ENCODE data around the gene SMG6.
"Not testable (repeated sequence)": the region's sequence is repeated elsewhere in the genome, so short reads cannot be mapped to it uniquely, and the experiment has no call there.

Gene SMG6

DNA sequence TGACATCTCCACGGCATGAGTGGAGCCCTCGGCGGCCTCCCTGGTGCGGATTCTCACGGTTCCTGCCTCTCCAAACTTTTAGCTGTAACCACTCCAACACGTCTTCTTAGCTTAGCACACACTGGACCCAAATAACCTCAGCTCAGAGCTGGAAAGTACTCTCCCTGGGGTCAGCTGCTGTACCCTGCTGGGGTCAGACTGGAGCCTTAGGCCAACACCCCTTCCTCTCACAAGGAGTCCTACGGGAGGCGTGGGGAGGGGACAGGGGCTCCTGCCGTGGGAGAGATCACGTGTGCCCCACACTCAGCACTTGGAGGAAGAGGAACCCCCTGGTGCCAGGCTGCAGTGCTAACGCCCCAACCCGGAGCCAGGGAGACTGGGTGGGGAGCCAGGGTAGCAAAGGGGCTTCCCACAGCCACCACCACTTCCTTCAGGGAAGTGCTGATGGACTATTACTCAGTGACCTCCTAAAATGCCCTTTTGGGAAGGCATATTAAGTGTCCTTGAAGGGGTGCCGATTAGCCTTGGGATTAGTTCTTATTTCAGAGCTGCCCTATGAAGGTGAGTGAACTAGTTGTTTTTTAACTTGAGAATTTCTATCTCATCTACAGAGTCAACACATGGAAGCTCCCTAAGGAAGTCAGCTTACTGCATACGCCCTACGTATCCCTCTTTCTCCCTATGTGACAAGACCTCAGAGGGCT is 124.6 kb downstream of the SMG6 start:
- DNase-seq (ENCODE audit: low read depth): no peak

DNA sequence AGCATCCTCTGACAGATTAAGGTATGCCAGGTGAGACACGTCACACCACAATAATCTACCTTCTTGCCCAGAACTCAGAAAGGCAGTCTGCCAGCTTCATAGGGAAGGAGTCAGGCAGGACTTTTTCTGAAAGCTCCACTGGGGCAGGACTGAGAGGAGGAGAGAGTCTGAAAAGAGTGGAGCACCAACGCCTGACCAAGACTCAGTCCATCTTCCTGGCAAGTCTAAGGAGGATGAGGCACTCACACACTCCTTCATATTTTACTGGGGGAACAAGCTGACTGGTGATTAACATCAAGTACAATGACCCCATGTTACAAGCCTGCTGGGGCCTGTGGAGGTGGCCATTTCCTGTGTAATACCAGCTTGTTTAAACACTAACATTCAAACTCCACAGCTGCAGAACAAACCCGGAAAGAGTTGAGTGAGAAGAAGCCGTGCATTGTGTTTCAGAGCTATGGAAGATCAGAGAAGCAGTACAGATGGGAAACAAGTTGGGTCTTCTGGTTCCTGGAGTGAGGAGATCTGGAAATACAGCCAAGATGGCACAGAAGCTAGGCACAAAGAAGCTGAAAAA is 126.3 kb downstream of the SMG6 start:
- DNase-seq (ENCODE audit: low read depth): no peak

DNA sequence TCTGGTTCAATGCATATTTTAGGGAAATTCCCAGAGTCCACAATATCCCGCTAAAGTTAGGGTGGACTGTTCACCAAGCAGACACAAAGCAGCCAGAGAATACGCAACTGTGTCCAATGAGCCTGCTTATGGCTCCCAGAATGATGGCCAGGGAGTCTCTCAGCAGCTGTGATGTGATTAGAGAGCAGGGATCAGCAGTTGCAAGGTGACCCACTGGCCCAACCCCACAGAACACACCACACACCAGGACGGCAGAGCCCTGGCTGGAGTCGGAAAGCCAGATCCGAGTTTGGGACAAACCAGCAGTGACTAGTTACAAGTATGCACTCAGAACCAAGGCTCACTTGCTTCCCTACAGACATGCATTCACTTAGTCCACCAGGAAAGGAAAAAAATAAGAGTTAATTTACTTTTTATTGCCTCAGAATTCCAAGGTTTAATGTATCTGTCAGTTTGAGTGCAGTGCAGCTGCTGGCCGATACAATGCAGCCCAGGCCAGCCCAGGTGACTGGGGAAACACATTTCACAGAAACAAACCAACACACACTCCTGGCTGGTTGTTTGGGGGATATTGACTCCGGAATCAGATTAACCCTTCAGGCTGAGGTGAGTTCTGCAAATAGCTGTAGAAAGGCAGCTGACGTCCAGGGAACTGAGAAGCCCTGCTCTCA is 127.0 kb downstream of the SMG6 start:
- DNase-seq (ENCODE audit: low read depth): no peak

DNA sequence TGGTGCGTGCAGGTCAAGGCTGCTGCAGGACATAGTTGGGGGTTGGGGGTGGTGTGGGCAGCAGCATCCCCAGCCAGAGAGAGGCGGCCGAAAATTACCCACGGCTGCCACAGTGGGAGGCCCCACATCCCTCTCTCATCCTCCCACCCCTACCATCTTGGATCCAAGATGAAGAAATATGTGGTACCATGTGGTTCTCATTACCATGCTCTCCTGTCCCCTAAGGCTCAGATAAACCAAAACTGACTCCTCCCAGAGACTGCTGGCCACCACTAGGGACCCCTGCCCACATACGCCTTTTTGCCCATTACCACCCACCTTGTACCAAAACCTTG is 128.3 kb downstream of the SMG6 start:
- DNase-seq (ENCODE audit: low read depth): no peak

DNA sequence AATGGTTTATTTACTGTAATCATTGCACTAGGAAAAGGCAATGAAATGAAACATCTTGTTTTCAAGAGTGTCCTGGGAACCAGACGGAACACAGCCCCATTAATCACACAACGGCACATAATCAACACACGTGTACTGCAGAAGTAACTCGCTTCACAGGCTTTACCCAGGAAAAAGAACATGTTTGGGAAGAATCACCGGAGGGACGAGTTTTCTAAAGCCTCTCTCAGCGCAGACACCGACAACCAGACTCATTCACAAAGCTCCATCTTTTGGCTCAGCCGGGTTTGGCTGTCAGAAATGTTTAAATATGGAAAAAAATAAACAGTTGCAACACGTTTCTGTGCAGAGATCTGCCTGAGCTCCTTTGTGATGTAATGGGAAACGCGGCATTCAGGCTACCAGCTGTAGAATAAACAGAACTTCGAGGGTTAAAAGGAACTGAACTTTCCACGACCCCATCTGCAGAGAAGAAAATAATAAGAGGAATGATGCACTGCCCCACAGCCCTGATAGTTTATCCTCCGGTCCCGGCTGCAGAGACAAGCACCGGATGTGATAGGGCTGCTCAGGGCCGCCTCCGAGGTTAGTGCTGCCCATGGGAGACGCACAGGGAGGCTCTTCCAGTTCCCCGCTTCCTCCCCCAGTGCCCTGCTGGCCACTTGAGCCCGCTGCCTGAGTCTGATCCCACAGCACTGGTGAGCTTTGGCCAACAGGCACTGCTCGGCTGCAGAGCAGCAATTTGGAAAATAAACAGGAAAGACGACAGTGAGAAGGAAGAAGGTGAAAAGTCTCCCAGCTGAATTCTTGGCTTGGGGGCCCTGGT is 128.9 kb downstream of the SMG6 start:
- no peak for DNase-seq (ENCODE audit: low read depth)

DNA sequence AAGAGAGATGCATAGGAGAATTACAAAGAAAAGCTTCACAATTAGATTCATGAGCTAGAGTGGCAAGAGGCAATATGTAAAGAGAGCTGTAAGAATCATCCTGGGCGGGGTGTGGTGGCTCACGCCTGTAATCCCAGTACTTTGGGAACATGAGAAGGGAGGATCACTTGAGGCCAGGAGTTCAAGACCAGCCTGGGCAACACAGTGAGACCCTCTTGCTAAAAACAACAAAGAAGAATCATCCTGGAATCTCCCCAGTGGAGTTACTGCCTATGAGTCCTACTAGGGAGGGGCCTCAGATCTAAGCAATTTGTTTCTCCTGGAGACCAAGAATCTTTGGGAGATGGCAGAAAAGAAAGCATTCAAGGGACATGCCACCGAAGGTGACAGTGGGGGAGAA is 129.6 kb downstream of the SMG6 start:
- no peak for DNase-seq (ENCODE audit: low read depth)

DNA sequence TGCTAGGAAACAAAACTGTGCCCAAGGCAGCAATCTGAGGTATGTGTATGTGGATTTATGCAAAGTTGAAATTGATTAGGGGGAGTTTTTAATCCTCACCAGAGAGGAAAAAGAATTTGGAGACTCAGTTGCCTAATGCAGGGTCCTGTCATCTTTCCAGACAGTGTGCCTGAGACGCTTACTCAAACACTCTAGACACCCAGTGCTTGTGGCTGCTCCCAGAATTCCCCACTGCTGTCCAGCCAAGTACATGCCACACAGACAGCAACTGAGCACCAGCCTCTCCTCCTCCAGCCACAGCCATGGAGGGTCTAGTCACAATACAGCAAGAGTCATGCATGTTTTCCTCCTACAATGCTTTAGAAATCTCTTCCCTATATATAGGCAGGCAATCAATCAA is 130.6 kb downstream of the SMG6 start:
- DNase-seq (ENCODE audit: low read depth): no peak

DNA sequence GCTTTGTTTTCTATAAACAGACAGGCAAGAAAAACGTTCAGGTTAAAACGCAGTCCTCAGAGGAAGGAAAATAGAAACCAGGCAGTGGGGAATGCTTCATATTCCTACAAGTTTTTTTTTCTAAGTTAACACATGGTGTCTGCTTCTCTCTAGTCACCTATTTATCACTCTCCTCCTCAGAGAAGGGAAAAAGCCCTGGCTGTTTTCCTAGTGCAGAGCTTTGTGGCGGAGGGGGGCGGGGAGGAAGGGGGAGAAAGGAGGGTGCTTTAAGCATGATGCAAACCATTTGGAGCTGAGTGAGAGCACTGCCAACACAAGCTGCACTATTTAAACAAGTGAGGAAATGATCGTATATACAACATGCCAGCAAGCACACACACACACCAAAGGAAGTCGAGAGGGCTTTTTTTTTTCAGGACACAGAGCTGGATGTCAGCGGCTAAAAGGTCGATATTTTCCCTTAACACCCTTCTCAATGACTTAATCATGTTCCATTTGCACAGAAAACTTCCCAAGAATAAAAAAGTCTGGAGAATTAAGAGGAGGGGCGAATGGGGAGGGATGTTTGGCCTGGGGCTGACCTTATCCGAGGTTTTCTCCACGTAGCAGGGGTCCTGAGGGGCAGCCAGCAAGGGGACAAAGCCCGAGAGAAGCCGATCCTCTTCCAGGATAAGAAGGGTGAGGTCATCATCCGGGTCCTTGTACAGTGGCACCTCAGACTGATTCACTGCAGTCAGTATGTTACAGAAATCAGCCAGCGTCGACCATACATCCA is 131.3 kb downstream of the SMG6 start:
- no peak for DNase-seq (ENCODE audit: low read depth)

DNA sequence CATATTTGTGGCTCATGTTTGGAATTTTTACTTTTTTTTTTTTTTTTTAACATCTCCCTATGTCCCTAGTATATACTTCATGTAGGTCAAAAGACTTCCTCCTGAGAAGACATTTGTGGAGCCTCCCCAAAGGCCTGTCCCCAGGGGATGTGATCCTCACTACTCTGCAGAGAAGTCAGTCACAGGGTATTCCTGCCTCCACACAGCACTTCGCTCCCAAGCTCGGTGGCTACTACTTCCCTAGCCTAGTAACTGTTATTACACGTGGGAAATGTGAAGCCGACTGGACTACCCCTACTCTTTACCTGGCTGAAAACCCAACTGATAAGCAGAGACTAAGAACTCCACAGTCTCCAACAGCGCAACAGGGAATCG is 131.9 kb downstream of the SMG6 start:
- DNase-seq (ENCODE audit: low read depth): no peak

DNA sequence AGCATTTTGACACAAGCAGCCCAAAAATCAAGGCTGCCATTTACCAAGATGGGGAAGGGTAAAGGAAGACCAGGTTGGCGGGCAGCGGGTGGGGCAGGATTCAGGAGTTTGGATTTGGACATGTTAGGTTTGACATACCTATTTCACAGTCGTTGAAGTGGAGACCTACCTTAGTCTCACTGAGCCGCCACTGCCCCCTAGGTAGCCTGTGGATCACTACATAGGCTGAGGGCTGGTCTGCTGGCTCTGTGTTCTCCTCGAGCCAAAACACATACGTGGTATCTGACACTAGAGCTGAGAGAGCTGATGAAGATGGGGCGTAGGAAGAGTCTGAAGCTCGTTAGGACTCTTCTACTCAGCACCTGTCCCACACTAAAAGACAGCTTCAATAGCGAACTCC is 133.6 kb downstream of the SMG6 start:
- DNase-seq (ENCODE audit: low read depth): no peak

DNA sequence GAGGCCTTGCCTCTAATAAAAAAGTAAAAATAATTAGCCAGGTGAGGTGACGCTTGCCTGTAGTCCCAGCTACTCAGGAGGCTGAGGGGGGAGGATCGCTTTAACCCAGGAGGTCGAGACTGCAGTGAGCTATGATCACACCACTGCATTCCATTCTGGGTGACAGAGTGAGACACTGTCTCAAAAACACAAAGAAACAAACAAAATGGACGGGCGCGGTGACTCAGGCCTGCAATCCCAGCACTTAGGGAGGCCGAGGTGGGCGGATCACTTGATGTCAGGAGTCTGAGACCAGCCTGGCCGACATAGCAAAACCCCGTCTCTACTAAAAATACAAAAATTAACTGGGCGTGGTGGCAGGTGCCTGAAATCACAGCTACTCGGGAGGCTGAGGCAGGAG is 137.9 kb downstream of the SMG6 start:
- DNase-seq (ENCODE audit: low read depth): not testable (repeated sequence)

DNA sequence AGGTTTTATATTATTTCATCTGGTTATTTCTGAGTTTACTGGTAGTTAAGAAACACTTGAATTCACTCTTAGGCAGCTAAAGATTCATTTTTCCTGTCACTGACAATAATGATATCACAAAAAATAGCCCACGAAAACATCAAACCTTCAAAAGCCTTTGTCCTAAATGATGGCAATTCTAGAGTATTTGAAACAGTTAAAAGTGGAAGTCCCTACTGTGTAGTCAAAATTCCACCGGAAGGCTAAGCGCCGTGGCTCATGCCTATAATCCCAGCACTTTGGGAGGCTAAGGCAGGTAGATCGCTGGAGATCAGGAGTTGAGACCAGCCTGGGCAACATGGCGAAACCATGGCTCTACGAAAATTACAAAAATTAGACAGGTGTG is 145.2 kb downstream of the SMG6 start:
- DNase-seq (ENCODE audit: low read depth): no peak

DNA sequence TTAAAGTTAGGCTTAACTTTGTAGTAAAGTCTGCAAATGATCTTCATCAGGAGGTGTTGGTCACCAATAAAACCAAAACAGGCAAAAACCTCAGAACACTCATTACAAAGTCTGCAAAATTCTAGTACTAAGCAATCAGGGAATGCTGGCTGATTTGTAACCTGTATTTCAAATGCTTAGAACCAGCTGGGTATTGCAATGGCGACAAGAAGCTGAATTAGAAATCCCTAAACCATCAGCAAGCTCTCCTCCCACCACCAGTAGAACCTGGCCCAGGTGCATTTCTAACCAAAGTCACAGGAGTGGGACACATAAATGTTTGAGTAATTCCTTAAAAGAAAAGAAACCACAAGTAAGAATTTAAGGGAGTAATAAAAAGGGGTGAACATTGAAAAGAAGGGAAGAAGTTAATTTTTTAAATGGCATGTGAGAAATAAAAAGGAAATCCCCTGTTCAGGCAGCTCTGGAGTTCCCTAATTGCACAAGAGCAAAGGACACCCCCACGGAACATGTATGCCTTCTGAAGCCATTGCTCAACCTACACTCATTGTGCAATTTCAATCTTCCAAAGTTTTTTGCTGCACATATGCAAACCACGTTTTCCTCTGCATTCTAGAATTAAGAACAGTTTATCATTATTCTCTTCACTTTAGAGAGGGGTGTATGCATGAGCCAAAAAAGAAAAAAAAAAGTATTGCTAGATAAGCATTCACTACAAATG is 145.8 kb downstream of the SMG6 start:
- DNase-seq (ENCODE audit: low read depth): no peak

DNA sequence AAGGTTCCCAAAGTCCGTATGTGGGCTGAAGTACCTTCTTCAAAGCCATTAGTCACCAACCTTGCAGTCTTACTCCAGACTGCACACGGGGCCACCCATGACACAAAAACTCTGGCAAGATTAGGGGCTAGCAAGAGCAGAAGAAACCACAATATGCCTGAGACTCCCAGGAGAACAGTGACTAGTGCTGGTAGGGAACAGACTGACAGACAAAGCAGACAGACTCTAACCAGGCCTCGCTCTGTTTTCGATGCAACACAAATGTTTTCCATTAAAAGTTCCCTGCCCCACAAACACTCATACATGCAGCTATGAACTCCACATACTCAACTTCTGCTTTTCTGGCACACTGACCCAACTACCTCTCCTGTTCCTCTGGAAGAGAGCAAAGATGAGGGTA is 146.5 kb downstream of the SMG6 start:
- no peak for DNase-seq (ENCODE audit: low read depth)

DNA sequence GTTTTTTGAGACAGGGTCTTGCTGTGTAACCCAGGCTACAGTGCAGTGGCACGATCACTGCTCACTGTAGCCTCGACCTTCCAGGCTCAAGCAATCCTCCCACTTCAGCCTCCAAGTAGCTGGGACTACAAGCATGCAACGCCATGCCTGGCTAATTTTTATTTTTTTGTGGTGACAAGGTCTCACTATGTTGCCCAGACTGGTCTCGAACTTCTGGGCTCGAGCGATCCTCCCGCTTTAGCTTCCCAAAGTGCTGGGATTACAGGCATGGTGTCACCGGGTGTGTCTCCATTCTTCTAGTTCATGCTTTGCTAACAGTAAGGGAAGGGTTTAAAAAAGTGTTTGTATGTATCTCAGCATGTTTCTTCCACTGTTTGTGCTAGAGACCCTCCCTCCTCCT is 146.9 kb downstream of the SMG6 start:
- DNase-seq (ENCODE audit: low read depth): no peak

DNA sequence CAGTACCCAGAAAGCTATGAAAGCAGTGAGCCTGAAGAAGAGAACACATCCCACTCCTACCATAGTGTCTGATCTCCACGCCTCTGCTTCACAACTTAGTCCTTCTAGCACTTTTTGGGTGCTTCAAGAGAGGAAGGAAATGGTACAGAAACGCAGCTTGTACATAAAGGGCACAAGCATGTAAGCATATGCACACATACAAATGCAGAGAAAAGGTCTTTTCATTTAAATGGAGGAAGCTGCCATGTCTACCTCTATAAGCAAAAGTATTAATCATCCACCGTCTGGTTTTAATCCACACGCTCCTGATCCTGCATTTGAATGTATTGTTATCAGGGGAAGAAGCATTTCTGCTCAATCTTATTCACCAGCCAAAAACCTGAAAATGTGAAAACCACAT is 148.0 kb downstream of the SMG6 start:
- no peak for DNase-seq (ENCODE audit: low read depth)

DNA sequence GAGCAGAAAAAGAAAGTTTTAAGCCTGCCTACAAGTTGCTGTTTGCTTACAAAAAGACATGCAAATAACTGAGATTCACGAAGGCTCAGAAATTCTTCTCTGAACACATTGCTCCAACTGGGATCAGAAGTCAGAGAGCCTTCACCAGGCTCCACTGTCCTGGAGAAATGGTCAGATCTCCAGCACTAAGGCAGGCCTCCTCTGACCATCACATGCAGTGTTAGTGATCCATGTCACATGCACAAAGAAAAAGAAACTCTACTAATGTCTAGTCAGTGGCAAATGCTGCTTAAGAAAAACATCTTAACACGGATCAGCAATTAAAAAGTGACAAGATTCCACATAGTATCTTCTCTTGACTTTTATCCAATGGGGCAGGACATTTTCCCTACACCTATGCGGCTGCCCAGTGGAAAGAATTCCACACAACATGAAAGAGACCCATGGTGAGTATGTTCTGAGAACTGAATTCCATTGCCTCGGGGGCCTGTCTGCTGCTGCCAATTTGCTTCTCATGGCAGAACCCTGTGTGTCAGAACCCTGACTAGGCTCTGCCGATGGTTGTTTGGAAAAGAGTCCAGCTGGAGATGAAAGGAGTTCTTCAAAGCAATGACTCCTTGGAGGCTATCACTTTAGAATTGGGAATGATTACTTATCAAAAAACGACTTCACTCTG is 152.1 kb downstream of the SMG6 start:
- no peak for DNase-seq (ENCODE audit: low read depth)

DNA sequence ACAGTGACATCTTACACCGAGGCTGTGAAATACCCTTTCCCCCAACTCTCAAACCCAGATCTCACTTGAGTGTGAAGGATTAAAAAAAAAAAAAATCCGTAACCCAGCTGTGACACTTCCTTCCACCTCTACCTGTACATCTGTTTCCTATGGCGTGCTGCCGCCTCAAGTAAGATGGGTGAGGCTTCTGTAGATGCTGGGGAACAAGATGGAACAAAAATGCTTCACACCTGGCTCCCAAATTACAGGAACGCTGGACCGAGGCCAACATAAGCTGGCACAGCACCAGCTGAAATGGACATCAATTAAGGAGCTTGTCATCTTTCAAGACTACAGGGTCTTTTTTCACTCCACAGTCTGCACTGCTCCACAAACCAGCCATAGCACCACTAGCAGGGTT is 152.8 kb downstream of the SMG6 start:
- DNase-seq (ENCODE audit: low read depth): no peak

DNA sequence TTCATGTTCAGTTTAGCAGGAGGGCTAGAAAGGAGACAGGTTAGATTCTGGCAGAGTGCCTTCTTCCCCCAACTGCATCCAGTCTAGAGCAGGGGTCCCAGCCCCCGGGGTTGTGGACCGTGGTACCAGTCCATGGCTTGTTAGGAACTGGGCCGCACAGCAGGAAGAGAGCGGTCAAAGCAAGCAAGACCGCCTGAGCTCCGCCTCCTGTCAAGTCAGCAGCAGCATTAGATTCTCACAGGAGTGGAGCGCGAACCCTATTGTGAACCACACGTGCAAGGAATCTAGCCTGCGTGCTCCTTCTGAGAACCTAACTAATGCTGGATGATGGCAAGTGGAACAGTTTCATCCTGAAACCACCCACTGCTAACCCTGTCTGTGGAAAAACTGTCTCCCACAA is 153.7 kb downstream of the SMG6 start:
- no peak for DNase-seq (ENCODE audit: low read depth)

DNA sequence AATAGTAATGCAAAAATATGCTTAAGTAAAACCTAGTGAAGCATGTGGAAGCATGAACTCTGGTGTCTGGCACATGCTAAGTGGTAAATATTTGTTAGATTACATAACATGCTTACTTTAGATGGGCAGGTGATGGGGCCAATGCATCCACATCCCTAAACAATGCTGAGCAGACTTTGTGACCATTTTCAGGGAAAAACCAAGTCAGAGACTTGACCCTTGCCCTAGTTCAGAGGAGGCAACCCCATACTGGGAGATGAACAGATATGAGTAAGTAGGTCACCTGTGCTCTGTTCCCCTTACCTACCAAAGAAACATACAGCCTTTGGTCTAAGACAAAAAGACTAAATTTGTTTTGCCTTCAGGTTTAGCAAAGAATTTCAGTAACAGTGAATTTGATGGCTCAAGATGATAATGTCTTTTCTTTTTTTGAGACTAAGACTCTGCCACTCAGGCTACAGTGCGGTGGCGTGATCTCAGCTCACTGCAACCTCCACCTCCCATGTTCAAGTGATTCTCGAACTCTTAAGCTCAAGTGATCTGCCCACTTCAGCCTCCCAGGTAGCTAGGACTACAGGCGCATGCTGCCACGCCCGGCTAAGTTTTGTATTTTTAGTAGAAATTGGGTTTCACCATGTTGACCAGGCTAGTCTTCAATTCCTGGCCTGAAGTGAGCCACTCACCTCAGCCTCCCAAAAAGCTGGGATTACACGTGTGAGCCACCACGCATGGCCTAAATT is 157.3 kb downstream of the SMG6 start:
- DNase-seq (ENCODE audit: low read depth): no peak
